Measurements from ENCODE around the gene IRX2.

Gene IRX2

DNA sequence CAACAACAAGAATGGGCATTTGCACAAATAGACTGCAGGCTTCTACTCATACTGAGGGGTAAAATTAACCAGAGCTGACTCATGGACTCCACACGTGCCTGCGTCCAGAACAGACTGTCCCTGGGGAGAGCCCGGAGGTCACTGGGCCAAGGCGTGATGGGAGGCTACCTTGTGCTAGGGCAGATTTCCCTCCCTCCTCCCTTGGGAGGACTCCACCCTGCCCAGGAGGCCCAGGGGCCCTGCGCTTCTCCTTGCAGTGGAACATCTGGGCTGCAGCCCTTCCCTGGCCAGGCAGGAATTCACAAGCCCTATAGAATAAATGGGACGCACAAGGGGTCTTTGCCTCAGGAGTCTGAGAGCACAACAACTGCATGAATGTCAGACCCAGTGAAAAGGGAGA, 35.6 kb downstream of the IRX2 start:
- no peak for DNase-seq (ENCODE audit: low read depth)

DNA sequence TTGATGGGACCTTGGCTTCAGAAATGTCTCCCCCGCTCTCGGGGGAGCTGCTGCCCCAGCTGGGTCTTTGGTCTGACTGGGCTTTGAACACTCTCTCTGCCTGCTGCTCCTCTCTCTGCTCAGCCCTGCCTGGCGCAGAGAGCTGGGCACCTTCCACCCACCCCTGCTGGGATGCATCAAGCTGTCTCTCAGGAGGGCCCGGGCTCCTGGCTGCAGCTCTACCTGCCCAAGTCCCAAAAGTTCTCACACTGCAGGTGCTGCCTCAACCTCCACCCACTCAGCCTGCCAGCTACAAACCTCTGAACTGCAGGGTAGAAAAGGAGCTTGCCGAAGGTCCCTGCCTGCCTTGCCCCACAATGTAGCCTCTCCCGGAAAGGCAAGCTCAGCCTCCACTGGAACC, 36.7 kb downstream of the IRX2 start:
- no peak for DNase-seq (ENCODE audit: low read depth)

DNA sequence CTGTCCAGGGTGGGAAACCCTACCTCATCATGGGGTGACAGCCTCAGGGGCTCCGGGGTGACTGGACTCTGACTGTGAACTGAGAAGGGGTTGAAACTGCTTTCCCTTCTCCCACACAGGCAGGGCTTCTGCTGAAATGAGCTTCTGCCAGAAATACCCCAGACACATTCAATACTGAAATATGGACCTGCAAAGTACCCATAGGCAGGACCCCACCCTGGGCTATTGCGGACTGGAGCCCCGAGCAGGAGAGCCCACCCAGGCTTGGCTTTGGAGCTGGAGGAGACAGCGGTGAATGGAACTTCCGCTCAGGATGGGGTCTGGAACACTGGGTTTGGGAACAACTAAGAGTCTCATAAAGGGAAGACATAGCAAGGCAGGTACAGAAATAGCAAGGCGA, 37.5 kb downstream of the IRX2 start:
- no peak for DNase-seq (ENCODE audit: low read depth)

DNA sequence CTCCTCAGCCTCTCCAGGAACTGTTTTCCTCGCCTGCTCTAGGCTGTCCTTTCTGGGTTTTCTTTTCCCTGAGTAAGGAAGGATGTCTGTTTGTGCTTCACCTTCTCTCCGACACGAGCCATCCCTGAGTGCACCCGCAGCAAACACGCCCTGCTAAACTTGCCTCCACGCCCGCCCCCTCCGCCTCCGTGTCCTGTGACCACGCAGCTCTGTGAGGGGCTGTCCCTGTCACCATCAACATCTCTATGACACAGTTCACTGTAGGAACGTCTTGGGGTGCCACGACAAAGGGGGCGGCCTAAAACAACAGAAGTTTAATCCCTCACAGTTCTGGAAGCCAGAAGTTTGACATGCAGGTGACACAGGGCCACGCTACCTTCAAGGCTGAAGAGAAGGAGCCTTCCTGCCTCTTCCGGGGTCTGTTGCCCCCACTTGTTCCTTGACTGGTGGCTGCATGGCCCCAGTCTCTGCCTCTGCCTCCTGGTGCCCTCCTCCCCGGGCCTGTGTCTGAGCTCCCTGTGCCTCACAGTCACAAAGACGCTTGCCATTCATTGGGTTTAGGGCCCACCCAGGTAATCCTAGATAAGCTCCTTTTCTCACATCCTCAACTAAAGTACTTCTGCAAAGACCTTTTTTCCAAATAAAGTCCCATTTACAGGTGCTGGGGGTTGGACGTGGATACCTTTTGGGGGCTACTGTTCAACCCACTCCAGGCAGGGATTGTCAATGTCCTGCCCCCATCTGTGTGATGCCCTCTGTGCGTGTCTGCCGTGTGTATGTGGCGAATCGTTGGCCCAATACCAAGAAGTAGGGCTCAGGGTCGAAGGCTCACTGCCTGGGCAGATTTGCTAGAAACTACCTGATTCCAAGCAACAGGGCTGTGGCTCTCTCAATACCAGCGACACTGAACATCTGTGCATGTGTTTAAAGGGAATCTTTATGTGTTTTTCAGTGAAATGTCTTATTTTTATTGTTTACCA, 39.7 kb downstream of the IRX2 start:
- no peak for DNase-seq (ENCODE audit: low read depth)

DNA sequence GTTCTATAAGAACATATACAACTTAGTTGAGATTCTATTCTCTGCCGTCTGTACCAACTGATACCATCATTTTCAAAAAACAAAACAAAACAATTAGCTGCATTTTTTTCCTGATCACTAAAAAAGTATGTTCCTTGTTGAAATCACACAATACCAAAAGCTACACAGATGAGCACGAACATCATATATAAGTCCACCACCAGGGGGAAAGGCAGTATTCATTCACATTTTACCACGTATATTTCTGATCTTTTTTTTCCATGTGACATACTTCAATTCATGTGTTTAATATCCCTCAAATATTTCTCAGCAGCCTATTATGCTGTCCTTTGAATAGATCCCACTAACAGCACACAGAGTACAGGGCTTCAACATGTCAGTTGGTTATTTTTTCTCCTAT, 40.6 kb downstream of the IRX2 start:
- no peak for DNase-seq (ENCODE audit: low read depth)

GRCh38 chr5:2709976-2710689, 41.3 kb downstream of the IRX2 start:
- no peak for DNase-seq (ENCODE audit: low read depth)

GRCh38 chr5:2708751-2709150, 42.7 kb downstream of the IRX2 start:
- DNase-seq (ENCODE audit: low read depth), result no peak

GRCh38 chr5:2708132-2708531, 43.3 kb downstream of the IRX2 start:
- no peak for DNase-seq (ENCODE audit: low read depth)

GRCh38 chr5:2705861-2706260, 45.6 kb downstream of the IRX2 start:
- no peak for DNase-seq (ENCODE audit: low read depth)

DNA sequence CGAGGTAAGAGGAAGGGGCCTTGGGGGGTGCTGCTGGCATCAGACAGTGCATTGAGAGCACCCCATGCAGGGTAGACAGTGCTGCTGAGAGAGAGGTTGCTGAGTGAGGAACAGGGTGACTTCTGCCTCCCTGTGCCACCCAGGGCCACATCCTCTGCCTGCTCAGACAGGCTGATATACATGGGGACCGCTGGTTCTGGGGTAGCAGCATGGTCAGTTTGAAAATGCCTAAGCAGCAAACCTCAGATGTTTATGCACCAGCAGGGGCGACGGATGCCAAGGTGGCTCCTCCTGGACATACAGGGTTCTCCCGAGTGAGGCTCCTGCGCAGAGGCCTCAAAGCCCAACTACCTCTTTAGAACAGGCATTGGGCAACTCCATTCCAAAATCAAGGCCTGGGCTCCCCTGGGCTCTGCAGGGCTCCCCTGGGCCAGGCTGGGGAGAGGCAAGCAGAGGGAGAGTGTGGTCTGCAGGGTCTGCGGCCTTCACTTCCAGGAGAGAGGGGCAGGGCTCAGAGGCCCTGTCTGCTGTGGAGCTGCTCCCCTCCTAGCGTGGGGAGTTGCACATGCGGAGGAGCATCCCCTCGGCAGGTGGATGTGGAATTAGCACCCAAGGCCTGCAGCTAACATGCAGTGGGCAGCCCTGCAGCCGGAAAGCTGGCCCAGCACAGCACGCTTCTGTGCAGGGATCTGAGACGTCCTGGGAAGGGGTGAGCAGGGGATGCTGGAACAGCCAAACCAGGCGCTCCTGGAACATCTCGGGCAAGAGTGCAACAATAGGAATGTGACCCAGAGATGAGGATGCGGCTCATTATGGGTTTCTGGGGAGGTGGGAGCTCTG, 46.5 kb downstream of the IRX2 start:
- DNase-seq (ENCODE audit: low read depth), result no peak

- DNase-seq (ENCODE audit: low read depth), result no peak
Observed at GRCh38 chr5:2704111-2704510, 47.4 kb downstream of the IRX2 start.

DNA sequence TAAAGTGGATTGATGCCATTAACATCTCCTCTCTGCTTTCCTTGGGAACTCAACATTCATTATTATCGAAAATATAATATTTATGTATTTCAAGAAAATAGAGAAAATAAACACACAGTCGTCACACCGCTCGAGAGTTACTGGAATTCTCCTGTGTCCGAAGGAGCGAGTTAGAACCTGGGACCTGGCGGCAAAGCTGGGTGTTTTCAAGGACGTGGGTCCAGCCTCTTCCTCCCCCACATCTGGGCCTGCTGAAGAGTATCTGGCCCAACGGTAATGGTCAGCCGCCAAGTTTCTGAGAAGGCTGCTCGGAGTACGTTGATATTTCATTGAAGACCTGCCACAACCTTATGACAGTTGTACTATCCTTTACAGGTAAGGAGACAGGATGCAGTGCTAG, 47.9 kb downstream of the IRX2 start:
- DNase-seq (ENCODE audit: low read depth), result no peak

- DNase-seq (ENCODE audit: low read depth), result no peak
Observed at GRCh38 chr5:2703041-2703440, 48.4 kb downstream of the IRX2 start.

DNA sequence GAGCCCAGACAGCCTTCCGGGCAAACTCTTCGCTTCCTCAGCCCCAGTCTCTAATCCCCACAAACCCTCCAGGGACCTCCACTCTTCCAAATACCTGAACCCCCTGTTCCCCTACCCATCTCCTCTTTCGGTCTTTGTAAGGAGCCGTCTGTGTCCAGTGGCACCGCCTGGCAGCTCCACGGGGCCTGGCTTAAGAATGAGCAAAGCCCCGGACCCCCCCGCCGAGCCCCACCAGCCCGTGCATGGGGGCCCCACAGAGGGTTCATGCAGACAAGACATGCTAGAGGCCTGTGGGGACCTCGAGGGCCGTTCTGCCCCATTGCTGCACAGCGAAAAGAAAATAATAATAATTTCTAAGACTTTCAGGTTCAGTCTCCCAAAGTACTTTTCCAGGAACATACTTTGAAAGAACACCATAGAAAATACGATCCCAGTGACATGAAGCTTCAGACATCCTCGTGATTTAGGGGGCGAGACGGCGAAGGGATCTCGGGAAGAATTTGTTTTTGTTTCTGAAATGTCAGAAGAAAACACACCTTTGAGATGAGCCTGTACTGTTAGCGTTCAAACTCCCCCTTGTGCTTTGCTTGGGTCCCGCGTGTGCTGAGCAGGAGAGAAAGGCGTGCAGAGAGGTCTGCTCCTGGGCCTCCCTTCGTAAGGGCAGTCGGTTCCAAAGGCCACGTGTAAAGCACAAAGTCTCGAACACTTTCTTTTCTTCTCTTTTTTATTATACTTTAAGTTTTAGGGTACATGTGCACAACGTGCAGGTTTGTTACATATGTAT, 49.2 kb downstream of the IRX2 start:
- DNase-seq (ENCODE audit: low read depth), result no peak

GRCh38 chr5:2701592-2701991, 49.9 kb downstream of the IRX2 start:
- no peak for DNase-seq (ENCODE audit: low read depth)

GRCh38 chr5:2700876-2701275, 50.6 kb downstream of the IRX2 start:
- no peak for DNase-seq (ENCODE audit: low read depth)

DNA sequence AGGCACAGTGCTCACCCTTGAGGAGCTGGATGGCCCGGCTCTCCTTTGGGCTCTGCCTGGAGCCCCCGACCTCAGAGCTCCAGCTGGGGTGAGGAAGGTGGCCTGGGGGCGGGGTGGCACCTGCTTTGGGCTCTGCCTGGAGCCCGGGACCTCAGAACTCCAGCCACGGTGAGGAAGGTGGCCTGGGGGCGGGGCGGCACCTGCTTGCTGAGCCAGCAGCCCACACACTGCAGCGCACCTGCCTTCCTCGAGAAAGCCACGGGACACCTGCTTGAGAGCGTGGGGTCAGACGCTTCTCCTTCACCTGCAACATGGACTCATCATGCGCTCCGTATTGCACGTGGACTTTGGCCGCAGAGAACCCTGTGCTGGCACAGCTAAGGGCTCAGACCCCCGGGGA, 51.8 kb downstream of the IRX2 start:
- DNase-seq (ENCODE audit: low read depth), result no peak

- no peak for DNase-seq (ENCODE audit: low read depth)
Observed at GRCh38 chr5:2699231-2699630, 52.2 kb downstream of the IRX2 start.

DNA sequence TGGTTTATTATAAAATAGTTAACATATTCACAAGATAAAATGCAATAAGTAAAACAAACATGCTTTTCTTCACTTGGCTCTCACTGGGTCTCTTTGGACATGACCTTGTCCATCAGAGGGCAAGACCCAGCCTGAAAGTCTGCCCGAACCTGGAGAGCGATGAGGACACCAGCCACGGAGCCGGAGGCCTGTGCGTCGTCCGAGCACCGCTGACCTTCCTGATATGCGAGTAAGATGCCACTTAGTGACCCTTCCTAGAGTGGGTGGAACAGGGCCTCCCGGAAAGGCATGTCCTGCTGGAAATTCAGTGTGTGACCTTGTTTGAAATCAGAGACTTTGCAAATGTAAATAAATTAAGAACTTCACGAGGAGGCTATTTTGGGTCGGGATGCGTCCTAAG, 52.9 kb downstream of the IRX2 start:
- DNase-seq (ENCODE audit: low read depth), result no peak

GRCh38 chr5:2697446-2698200, 53.9 kb downstream of the IRX2 start:
- no peak for DNase-seq (ENCODE audit: low read depth)

- DNase-seq (ENCODE audit: low read depth), result no peak
Observed at GRCh38 chr5:2697041-2697440, 54.4 kb downstream of the IRX2 start.

All from HS-5 (cell line).